HG03575 (cell line): Measurements from ENCODE around the gene TRABD2B.

ENCODE experiments used
- ATAC-seq: cut with Tn5 transposase; IDR thresholded peaks from one replicate; pipeline ENCODE4 v1.9.1; 2021; ENCODE audit not compliant: unreplicated experiment, insufficient number of reproducible peaks, low FRiP score; ENCODE audit errors: extremely low read depth

Gene TRABD2B

DNA sequence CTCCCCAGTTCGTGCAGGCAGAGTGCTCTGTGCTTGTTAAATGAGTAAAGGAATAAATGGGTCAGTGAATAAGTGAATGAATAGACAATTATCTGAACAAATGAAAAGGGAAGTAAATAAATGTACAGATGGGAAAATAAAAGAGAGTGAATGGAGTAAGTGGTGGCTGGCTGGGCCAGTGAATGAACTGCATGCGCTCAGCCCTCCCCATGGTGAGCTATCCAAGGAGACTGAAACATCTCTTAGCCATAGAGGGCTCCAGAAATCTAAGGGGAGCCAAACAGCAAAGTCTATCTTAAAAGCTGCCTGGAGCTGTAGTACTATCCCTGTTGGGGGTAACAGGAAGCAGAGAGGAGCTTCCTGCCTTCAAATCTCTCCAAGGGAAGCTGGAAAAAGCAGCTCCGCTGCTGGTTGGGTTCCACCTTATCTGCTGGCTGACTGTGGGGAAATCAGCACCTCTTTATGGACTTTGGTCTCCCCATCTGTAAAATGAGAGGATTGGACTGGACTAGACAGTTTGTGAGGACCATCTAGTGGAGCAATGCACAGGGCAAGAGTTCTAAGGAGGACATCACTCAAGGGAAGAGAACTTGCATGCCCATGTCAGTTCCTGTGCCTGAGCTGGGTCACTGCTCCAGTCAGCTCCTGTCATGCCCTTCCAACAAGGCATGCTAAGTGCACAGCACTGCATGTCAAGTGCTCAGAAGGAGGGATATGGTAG is 77.9 kb downstream of the TRABD2B start:
- no peak for ATAC-seq

DNA sequence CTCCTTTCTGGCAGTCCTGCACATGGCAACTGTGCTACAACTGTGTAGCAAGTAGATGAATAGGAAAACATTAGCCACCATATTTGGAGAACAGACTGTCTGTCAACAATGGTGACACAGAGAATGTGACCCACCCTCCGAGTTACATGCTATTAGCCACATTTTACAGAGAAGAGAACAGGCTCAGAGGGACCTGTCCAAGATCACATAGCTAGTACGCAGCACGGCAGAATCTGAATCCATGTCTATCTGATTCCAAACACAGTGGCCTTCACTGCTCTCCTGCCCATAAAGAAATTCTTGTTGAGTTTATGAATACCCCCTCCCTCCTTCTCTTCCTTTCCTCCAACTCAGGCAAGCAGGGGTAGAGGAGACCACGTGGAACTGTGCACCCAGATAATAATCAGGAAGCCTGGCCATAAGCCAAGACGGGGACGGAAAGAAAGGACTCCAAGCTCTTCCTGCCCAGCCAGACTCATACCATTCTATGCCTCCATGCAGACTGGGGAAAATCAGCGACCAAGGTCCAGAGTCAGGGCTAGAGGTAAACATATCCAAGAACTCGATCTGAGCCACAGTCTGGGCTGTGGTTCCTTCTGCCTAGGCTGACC is 78.8 kb downstream of the TRABD2B start:
- ATAC-seq, result no peak

DNA sequence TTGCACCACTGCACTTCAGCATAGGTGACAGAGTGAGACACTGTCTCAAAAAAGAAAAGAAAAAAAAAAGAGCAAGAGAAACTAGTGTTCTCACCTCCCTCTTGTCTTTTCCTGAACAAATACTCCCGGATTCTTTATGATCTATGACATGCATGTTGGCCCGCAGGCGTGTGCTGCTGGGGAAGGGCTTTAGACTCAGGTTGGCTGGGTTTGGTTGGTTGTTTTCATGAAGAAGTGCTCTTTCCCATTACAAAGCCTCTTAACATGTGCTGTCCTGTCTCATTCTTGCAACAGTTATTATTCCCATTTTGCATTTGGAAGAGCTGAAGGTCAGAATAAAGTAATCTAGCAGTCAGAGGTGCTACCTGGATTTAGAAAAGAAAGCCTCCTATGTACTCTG is 79.5 kb downstream of the TRABD2B start:
- no peak for ATAC-seq

DNA sequence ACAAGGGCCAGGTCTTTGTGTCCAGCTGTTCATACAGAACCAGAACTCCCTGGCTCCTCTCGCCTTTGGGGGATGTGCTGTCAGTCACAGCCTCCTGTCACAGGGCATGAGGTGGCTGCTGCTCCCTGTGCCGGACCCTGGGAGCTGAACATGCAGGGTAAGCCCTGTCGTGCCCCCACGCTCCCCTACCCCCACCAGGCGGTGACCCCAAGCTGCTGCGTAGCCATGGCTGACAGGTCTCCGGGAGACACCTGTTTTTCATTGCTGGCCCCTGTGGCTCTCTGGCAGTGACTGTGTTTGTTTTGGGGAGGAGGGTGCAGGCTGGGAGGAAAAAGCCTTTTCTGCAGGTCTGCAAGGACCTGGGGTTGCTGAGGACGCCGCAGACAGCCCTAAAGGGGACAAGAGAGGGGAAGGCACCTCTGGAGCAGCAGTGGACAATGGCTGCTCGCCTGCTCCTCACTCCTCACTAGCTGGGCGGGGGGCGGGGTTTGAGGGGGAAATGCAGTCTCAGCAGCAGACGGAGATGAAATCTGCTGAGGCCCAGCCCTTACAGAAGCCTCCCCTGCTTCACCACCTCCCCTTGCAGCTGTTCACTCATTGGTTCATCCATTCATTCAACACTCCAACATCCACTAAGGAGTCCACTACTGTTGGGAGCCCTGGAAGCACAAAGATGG is 81.4 kb downstream of the TRABD2B start:
- no peak for ATAC-seq

DNA sequence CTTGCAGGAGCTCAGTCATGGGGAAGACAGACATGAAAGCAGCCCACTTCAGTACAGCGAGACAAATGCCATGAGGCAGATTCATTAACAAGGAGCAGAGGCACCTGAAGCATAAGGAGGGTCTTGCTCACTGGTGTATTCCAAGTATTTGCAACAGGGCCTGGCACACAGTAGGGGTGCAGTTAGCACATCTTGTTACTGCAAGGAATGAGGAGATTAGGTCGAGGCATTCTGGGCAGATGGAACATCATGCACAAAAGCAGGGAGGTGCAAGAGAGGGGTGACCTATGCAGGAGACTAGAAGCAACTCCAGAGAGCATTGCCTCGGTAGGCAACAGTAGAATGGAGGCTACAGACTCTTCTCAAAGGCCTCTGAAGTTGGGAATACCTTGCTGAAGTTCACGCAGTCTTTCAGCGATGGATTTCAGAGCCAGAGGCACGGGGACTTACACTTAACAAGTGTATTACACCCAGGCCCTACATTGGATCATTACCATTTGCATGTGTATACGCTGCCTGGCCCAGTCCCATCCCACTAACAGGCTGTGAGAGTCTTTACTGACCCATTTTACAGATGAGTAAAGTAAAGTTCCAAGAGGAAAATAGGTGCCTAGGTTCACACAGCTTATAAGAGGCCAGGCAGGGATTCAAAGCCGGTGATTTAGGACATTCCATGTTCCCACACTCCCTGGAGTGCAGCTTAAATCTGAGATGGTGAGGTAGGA is 82.1 kb downstream of the TRABD2B start:
- ATAC-seq, result no peak

DNA sequence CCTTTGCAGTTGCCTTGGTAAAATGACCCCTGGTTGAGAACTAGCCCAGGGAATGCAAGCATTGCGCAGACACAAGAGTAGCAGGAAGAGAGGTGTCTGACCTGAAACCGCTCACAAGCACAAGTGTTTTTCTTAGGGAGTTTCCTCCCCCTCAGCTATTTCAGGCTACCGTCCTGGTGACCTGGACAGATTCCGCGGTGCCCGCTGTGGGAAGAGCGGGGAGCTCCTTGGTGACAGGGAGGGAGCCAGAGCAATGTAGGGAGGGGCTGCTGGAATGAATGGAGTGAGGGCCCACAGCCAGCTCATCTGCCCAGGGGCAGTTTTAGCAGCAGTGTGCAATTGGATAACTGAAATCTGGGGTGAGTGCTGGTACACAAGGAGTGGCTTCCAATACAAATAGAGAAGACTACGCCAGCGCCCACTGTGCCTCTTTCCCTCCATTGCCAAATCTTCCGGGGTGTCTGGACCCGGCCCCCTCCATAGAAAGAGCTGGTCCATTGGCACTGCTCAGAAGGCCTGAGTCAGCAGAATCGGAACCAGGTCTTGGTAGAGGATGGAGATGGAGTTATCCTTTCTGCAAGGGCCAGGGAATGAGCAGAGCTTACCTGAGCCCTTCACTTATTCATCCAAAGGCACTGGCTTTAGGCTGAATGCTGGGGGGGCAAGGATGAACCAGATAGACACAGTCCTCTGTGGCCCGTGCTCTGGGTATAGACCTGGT is 82.8 kb downstream of the TRABD2B start:
- no peak for ATAC-seq

DNA sequence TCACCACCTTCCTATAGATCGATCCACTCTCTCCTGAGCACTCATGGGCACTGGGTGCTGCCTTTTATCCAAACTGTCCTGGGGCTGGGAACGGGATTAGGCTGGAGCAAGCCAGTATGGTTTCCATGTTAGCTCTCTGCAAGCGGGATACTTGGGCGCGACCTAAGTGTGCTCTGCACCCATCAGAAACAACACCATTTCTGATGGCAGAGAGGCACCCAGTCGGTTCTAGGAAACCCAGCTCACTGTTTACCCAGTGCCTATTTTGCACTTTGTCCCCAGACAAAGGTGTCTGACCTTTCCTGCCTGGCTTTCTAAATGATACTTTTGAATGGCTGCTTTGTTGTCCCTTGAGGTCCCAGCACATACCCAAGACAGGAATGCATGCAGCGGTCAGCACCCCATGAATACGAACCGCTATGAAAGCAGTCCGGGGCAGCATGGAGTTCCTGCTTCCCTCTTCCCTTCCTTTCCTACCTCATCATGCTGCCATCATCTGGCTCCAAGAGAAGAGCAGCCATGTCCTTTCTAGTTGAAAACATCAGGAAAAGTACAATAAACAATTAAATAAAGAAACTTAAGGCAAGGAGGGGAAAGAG is 83.9 kb downstream of the TRABD2B start:
- no peak for ATAC-seq

DNA sequence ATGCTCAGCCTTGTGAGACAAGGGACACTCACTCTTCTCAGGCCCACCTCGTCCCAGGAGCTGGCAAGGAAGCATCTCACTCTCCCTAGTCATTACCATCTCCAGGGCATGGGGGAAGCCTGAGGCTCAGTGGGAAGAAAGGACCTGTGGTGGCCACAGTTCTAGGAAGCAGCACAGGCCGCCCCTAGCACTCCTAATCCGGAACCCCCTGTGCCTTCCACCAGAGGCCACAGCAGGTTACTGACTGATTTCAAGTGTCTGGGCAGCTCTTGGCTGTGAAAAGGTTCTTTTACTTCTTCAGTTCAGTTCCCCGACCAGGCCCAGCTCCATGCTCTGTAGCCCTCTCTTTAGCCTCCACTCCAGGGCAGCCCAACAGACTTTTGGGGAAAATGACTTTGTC is 84.4 kb downstream of the TRABD2B start:
- ATAC-seq, result no peak

DNA sequence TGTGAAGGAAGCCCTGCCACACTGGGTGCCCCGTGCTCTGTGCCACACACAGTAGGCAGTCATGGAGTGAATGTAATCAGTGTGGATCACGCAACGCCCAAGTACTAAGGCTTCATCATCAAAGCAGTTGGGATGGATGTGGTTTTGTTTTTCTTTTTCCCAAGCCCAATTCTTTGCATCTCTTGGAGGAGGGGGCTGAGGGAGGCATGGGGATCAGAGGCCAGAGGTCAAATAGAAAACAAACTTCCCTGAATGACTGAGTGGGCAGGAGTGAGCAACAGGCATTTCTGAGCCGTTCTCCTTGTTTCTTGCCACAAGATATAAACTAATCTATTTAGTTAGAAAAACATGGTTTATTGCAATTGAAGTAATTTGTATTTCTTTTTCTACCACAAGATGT is 85.3 kb downstream of the TRABD2B start:
- ATAC-seq, result no peak

DNA sequence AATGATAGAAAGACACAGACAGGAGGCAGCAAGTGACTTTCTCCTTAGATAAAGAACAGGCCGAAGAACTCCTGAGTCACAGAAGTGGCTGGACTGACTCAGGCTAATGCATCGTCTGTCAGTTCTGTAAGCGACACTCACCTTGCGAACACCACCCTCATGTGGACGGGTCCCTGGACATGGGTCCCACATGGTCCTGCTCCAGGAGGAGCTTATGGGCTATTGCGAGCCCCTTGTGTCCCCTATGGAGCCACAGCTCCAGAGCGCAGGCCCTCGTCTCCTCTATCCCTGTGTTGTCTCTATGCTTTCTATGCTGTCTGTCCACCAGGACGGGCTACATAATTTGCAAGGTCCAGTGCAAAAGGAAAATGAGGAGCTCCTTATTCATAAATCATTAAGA is 85.8 kb downstream of the TRABD2B start:
- ATAC-seq, result no peak

DNA sequence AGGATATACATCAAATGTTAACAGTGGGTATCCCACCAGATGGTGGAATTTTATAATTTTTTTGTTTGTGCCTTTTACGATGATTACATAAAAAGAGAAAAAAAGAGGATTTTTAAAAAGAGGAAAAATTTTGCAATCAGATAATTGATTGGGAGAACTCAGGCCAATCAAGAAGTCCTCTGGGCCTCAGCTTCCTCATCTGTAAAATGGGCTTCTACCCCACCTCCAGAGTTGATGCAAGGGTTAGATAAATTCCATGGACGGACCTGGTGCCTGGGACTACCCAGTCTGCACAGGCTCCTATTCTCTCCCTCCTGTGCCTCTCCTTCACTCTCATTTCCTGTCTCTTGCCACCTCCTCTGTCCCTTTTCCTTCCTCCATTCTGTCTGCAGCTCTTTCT is 88.9 kb downstream of the TRABD2B start:
- ATAC-seq, result no peak

DNA sequence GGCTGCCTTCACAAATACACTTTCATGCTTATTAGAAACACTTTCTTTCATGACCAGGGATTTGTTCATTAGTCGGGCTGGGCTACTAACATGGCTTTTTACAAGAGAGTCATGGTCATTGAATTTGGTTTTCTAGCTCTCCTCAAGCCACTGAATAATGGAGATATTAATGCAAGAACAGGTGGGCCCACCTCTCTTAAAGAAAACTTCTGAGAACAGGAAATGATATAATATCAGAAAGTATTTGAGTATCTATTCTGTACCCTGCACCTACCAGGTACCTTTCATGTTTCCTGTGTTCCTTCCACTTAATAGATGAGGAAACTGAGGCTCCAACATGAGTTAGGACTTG is 90.0 kb downstream of the TRABD2B start:
- no peak for ATAC-seq

DNA sequence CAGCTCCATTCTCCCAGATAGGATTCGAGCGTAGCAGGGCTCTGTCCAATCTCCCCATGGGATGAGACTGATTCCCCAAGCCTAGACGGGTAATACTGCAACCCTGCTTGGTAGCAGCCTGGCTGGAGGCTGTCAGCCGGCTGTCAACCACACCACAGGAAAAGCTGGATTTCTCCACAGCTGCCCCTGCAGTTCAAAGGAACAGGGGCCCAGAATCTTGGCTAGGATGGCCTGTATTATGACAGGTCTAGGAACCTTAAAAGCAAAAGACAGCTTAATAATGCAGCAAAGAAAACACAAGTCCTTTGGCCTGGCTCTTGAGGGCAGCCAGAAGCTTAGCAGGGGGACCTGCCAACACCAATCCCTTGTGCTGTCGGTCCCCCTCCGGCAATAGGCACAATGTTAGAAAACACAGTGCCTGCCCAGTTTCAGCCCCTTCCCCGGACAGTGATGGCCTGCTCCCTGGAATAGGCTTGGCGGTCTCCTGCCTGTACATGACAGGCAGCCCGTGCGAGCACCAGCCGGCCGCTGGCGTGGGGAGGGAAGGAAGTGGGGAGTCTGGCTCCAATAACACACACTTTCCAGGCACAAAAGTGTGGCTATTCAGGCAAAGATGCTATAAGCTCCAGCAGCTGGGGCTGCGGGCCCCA is 90.5 kb downstream of the TRABD2B start:
- no peak for ATAC-seq

DNA sequence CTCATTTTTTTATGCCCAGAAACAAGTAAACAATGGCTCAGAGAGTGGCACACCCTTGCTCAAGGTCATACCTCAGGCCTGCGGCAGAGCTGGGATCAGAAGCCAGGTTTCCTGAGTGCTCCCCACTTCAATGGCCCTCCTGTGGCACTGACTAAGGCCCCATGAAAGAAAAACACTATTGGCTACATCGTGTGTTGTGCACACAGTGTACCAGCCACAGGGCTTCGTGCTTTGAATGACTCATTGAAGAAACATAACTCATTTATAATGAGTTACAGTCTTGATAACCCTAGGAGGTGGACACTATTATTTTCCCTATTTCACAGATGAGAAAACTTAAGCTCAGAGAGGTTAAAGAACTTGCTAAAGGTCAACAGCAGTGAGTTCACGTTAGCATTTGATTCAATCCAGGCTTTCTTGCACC is 91.2 kb downstream of the TRABD2B start:
- no peak for ATAC-seq

DNA sequence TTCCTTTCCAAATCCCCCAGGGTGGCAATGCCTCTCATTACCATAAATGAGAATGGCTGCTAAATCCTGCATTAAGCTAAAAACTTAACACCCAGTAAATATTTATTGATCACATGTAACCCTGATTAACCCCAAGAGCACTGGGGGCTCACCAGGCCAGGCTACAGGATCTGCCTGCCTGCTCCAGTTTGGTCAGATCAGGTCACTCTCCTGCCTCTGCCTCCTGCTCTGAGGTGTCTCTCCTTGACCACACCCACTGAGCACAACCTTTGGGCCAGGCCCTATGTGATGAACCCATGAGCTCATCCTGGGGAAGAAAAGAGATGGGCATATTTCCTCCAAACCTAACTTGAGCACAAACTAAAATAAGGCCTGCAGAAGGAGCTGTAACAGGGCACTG is 93.5 kb downstream of the TRABD2B start:
- no peak for ATAC-seq

DNA sequence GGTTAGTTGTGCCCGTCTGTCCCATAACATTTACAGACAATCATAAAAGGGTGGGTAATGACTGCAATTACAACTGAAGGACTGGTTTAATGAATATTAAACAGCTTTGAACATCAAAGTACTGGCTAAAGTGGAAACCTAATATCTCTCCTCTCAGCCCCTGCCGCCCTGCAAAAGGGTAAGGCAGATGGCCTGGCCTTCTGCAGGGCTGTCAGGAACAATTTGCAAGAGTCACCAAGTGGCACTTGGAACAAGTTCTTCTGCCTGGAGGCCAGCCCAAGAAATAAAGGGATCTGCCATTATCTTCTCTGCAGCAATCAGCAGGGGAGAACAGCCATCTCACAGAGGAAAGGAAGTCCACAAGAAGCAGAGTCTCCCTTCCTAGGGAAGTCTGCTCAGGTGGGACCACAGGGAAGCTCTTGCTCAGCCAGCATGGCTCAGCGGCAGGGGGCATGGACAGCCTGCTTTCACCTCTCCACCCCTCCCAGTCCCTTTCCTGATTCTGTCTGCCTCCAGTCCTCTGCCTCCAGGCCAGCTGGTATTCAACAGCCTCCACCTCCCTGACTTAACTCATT is 96.1 kb downstream of the TRABD2B start:
- no peak for ATAC-seq

DNA sequence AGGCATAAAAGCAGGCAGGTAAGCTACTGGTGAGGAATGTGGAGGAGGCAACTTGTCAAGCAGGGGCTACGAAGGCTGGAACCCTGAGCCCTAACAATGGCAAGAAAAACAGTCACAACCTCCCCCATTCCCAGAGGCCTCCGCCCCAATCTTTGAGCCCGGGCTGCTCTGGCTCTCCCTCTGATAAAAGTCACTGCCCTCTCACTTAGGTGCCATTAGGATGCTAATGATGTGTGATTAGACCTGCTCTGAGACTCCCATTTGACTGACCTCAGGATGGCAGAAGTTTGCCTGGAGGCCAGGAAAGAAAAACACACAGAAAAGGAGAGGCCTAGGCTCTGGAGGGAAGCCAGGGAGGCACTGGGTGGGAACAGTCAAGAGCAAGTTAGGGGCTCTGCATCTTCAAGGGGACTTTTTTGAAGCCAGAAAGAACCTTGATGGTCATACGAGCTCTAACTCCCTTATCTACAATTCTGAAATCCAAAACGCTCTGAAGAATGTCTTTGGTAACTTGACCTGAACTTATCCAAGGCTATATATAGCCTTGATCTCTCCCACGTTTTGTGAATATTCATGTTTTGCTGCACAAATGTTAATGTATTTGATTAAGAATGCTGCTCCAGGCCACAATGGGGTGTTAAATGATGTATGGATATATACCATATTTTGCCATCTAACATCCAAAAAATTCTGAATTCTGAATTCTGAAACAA is 98.9 kb downstream of the TRABD2B start:
- no peak for ATAC-seq
